ENCODE measurements around the gene ACSL4. TPM values are rescaled to one million over a fixed set of nuclear protein-coding genes. Genes with fewer than 3 reads are reported as not detected.

The ACSL4 gene
- total RNA-seq, 1 donor from 2014 or later = 41.1 TPM

GRCh38 chrX:109704563-109704962 lies 28.5 kb downstream of the ACSL4 start:
- intact Hi-C loops (cut with micrococcal nuclease) = no loop called here
- no peak overlapping the region for H3K27ac ChIP-seq (replicated peaks)
- DNase-seq = no peak
- no peaks in the 10 kb centered on the region for H3K36me3 ChIP-seq
- H3K9me3 ChIP-seq (replicated peaks) = no peaks in the 10 kb centered on the region
- peaks cover 19% of the 10 kb centered on the region for H3K4me1 ChIP-seq
- no peaks in the 10 kb centered on the region for H3K27me3 ChIP-seq (ENCODE audit: low read depth)
- no peak overlapping the region for H3K4me3 ChIP-seq
- TF ChIP-seq CTCF (IDR thresholded peaks at IDR 0.05; ENCODE audit: borderline replicate concordance) = no peak

- no peak for DNase-seq
- Histone ChIP-seq H3K4me1 (peaks cover 8% of the 10 kb centered on the region), H3K4me3 (no peak overlapping the region), H3K27ac (replicated peaks) (no peak overlapping the region), H3K27me3 (ENCODE audit: low read depth) (no peaks in the 10 kb centered on the region), H3K36me3 (no peaks in the 10 kb centered on the region), H3K9me3 (replicated peaks) (no peaks in the 10 kb centered on the region)
- intact Hi-C loops (cut with micrococcal nuclease) = no loop called here
- TF ChIP-seq CTCF (IDR thresholded peaks at IDR 0.05; ENCODE audit: borderline replicate concordance) = no peak
Measured at GRCh38 chrX:109697855-109698254, 35.2 kb downstream of the ACSL4 start.

- no peaks in the 10 kb centered on the region for H3K27me3 ChIP-seq (ENCODE audit: low read depth)
- H3K4me3 ChIP-seq = no peak overlapping the region
- H3K9me3 ChIP-seq (replicated peaks) = no peaks in the 10 kb centered on the region
- DNase-seq = no peak
- H3K27ac ChIP-seq (replicated peaks) = no peak overlapping the region
- TF ChIP-seq CTCF (IDR thresholded peaks at IDR 0.05; ENCODE audit: borderline replicate concordance) = no peak
- no peaks in the 10 kb centered on the region for H3K36me3 ChIP-seq
- intact Hi-C loops (cut with micrococcal nuclease) = no loop called here
- peaks cover 8% of the 10 kb centered on the region for H3K4me1 ChIP-seq
Measured at GRCh38 chrX:109696146-109696740, 36.8 kb downstream of the ACSL4 start.

GRCh38 chrX:109695637-109696036 lies 37.4 kb downstream of the ACSL4 start:
- intact Hi-C loops (cut with micrococcal nuclease) = no loop called here
- TF ChIP-seq CTCF (IDR thresholded peaks at IDR 0.05; ENCODE audit: borderline replicate concordance) = no peak
- Histone ChIP-seq H3K36me3 (no peaks in the 10 kb centered on the region), H3K27ac (replicated peaks) (no peak overlapping the region), H3K9me3 (replicated peaks) (no peaks in the 10 kb centered on the region), H3K4me3 (no peak overlapping the region), H3K27me3 (ENCODE audit: low read depth) (no peaks in the 10 kb centered on the region), H3K4me1 (peaks cover 8% of the 10 kb centered on the region)
- DNase-seq = no peak

GRCh38 chrX:109691752-109692151 lies 41.3 kb downstream of the ACSL4 start:
- H3K36me3 ChIP-seq = no peaks in the 10 kb centered on the region
- DNase-seq = no peak
- TF ChIP-seq CTCF (IDR thresholded peaks at IDR 0.05; ENCODE audit: borderline replicate concordance) = no peak
- no peak overlapping the region for H3K4me3 ChIP-seq
- no peaks in the 10 kb centered on the region for H3K4me1 ChIP-seq
- no peak overlapping the region for H3K27ac ChIP-seq (replicated peaks)
- no peaks in the 10 kb centered on the region for H3K27me3 ChIP-seq (ENCODE audit: low read depth)
- intact Hi-C loops (cut with micrococcal nuclease) = no loop called here
- no peaks in the 10 kb centered on the region for H3K9me3 ChIP-seq (replicated peaks)

Data from left ventricle myocardium inferior (tissue), 1 donor.